NCI-H1694 (cell line): Measurements from ENCODE around the gene FSTL5.

ENCODE experiments used
- DNase-seq: peaks from one replicate; lab custom pipeline; 2025; lab: John Stamatoyannopoulos, UW

The FSTL5 gene

GRCh38 chr4:161704040-161704439, 459.8 kb downstream of the FSTL5 start:
- DNase-seq, result no peak

- no peak for DNase-seq
Measured at GRCh38 chr4:161702287-161702686, 461.5 kb downstream of the FSTL5 start.

DNA sequence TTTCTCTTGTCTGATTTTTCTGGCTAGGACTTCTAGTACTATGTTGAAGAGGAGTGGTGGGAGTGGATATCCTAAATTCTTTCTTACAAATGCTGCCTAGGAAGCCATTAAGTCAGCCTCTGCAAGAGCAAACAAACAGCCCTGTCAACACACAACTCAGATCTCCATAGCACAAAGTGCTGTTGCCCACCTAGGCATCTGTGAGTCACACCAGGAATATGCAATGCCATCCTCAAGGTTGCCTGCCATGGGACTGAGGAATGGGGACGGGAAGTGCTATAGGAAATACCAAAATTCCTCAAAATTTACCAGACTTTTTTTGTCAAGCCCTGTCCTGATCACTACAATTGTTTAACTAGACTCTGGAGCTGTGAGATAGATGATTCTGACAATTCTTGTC, 466.9 kb downstream of the FSTL5 start:
- no peak for DNase-seq

DNA sequence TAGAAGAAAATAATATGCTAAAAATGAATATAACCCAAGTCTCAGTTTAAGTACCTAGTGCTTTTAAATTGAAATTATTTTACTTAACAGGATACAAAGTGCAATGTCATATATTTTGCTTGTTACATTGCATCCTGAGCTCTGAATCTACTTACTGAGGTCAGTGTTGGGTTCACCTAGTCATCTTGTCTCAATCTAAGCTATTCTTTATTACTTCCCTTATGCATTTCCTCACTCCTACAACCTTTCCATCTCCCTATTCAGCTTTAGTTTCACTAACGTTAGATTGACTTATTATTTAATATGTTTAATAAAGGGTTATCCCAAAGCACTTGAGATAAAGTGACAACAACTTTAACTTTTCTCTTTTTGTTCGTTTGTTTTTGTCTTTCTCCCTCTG, 483.7 kb downstream of the FSTL5 start:
- DNase-seq, result no peak

DNA sequence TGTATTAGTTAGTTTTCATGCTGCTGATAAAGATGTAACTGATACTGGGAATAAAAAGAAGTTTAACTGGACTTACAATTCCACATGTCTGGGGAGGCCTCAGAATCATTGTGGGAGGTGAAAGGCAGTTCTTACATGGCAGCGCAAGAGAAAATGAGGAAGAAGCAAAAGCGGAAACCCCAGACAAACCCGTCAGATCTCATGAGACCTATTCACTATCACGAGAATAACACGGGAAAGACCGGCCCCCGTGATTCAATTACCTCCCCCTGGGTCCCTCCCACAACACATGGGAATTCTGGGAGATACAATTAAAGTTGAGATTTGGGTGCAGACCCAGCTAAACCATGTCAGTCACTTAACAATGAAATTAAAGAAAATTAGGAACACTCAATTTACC, 499.1 kb downstream of the FSTL5 start:
- no peak for DNase-seq

GRCh38 chr4:161663844-161664243, 500.0 kb downstream of the FSTL5 start:
- DNase-seq, result no peak

GRCh38 chr4:161658676-161659075, 505.1 kb downstream of the FSTL5 start:
- DNase-seq, result no peak

- DNase-seq, result no peak
Measured at GRCh38 chr4:161657616-161658015, 506.2 kb downstream of the FSTL5 start.

DNA sequence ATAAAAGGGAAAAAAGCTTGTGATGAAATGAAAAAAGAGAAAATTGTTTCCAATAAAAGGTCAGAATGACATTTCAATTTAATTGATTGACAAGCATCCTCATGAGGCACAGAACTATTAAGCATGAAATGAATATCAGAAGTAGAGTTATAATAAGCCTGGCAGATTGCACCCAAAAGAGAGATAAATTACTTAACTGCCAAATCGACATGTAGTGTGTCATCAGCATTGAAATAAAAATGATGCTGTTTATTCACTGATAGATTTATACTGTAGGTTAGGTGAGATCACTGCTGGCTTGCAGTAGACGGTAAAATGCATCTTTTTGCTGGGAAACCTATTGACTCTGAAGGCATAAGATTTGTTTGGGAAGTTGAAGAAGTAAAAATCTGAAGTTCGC, 507.2 kb downstream of the FSTL5 start:
- no peak for DNase-seq

GRCh38 chr4:161655148-161655547, 508.7 kb downstream of the FSTL5 start:
- DNase-seq, result no peak

GRCh38 chr4:161653697-161654096, 510.1 kb downstream of the FSTL5 start:
- DNase-seq, result no peak

- no peak for DNase-seq
Measured at GRCh38 chr4:161651586-161651985, 512.2 kb downstream of the FSTL5 start.

GRCh38 chr4:161650812-161651211, 513.0 kb downstream of the FSTL5 start:
- no peak for DNase-seq

GRCh38 chr4:161647757-161648156, 516.0 kb downstream of the FSTL5 start:
- no peak for DNase-seq

DNA sequence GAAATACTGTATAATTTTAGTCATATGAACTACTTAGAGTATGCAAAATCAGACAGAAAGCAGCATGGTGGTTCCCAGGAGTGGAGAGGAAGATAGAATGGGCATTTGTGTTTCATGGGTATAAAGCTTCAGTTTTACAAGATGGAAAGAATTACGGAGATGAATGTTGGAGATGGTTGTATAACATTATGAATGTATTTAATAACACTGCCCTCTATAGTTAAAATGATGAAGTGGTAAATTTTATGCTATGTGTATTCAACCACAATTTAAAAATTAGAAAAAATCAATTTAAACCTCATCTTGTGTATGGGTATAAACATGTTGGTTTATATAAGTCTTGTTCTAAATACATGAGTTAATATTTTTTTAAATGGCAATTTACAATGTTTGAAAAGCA, 521.1 kb downstream of the FSTL5 start:
- DNase-seq, result no peak

GRCh38 chr4:161629694-161630441, 533.9 kb downstream of the FSTL5 start:
- DNase-seq, result no peak

DNA sequence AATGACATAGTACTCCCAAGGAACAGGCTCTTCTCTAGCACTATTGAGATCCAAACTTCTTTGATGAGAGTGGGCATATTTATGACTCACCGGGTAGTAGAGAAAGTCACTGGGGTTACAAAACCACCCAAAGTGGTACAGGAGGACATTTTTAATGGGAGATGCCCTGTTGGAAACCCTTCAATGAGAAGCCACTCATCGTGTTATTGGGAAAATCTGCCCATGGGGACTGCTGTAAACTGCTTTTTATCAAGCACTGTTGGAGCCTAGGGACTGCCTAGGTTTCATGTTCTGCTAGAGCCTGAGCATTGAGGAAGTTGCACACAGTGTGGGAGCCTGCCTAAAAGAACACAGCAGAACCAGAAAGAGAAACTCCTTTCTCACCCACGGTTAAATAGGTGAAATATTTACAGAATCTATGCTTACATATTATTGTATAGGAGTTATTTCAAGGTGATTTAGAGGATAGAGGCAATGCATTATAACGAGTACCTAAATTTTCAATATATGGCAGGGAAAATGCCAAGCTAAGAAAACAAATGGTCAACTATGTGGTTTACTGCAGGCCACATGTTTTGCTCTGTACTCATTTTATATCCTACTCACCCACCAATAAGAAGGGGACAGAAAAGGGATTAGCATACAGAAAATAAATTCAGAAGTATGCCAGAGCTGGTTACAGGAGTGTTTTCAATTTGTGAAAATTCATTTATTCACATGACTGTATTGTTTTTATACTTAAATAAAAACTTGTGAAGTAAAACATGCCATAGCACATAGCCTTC, 559.1 kb downstream of the FSTL5 start:
- no peak for DNase-seq

DNA sequence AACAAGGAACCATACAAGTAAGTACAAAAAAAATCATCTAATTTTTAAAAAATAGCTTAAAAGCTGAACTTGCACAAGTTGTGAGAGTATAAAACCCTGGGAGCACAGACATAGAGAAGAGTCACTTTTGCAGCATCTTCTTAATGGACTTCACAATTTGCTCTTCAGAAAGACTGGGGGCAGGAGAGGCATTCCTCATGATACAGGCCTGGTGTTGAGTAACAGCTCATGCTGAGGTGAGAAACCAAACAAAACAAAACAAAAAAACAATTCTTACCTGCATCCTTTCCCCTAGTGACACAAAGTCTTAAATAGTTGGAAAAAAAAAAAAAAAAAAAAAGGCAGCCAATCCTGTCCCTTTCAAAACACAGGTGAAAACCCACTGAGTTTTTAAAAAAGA, 562.8 kb downstream of the FSTL5 start:
- DNase-seq, result no peak

GRCh38 chr4:161595230-161595771, 568.5 kb downstream of the FSTL5 start:
- no peak for DNase-seq

GRCh38 chr4:161585011-161585410, 578.8 kb downstream of the FSTL5 start:
- DNase-seq, result no peak

- DNase-seq, result no peak
Measured at GRCh38 chr4:161583549-161583948, 580.3 kb downstream of the FSTL5 start.

GRCh38 chr4:161581262-161582230, 582.3 kb downstream of the FSTL5 start:
- DNase-seq, result no peak
